Sigmoid colon (tissue), 3 donors: ENCODE measurements around the gene GNGT1.

Source experiments
- CTCF ChIP-seq, 4 experiments: fragments of 450-650 bp in 3 of 4; fragments of 200-600 bp in 1 of 4; IDR thresholded peaks; one replicate each; pipeline ENCODE4 v1.5.1; 2016 to 2019; ENCODE audit warnings: antibody characterized with exemption in 4 of 4, mild to moderate bottlenecking in 3 of 4, moderate library complexity in 2 of 4
- POLR2A ChIP-seq, 2 donors: fragments of 450-650 bp; IDR thresholded peaks; one replicate each; pipeline ENCODE4 v1.6.1; 2016; ENCODE audit warnings: antibody characterized with exemption in 2 of 2, mild to moderate bottlenecking in 2 of 2, moderate library complexity in 2 of 2

GRCh38 chr7:93933156-93933555 lies 26.8 kb downstream of the GNGT1 start:
- no peak for TF ChIP-seq CTCF (IDR thresholded peaks at IDR 0.05)
- no peak for TF ChIP-seq POLR2A (IDR thresholded peaks at IDR 0.05)
